ENCODE results near the gene SRGAP3. TPM values are rescaled to one million over a fixed set of nuclear protein-coding genes. Genes with fewer than 3 reads are reported as not detected.

SRGAP3 gene
- total RNA-seq, 2 experiments from 2014 or later, result 2.2 to 3.5 TPM

DNA sequence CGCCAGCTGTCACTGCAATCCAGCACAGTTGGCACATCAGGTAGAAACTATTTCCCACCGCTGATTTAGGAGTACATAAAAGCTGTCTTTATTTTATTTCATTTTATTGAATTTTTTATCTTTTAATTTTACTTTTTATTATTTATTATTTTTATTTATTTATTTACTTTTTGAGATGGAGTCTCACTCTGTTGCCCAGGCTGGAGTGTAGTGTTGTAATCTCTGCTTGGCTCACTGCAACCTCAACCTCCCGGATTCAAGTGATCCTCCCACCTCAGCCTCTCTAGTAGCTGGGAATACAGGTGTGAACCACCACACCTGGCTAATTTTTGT, 31.0 kb downstream of the SRGAP3 start:
- POLR2A ChIA-PET, result no interaction called here
- Mint-ChIP-seq H3K36me3 (no peaks in the 10 kb centered on the region), H3K27ac (no peak overlapping the region), H3K4me1 (ENCODE audit: low read depth) (no peaks in the 10 kb centered on the region), H3K27me3 (no peaks in the 10 kb centered on the region), H3K4me3 (no peak overlapping the region), H3K9me3 (no peaks in the 10 kb centered on the region)
- DNase-seq, result no peak
- intact Hi-C loops (cut with micrococcal nuclease), result no loop called here
- CTCF ChIA-PET, result no interaction called here

DNA sequence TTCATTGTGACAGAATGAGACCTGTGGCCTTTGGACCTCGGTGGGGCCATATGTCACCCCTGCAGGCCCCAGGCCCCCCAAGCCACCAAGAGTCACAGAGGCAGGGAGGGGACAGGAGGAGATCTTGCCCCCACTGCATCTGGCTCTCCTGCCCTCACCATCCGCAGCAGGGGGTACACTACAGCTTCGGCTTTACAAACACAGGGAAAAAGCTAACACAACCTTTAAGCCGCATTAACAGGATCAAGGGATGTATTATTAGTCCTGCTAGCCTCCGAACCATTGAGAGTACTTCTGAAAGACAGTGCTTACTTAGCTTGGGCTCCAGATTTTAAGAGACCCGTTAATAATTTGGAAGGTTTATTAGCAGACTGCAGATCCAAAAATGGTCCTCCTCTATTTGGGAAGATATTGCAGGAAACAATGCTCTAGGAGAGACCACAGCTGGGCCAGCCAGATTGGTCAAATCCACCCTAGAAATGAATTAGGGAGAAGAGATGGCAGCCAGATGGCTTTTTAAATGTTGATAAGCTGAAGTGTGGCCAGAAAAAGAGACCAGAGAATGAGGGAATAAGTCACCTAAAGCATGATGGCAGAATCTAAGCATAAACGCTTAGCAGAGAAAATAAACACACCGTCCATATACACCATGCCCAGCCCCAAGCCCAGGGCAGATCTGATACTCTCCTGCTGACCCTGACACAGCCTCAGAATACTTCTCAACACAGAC, 31.5 kb downstream of the SRGAP3 start:
- intact Hi-C loops (cut with micrococcal nuclease), result no loop called here
- Mint-ChIP-seq H3K4me3 (no peak overlapping the region), H3K27me3 (no peaks in the 10 kb centered on the region), H3K27ac (no peak overlapping the region), H3K36me3 (no peaks in the 10 kb centered on the region), H3K9me3 (no peaks in the 10 kb centered on the region), H3K4me1 (ENCODE audit: low read depth) (no peaks in the 10 kb centered on the region)
- CTCF ChIA-PET, result no interaction called here
- POLR2A ChIA-PET, result no interaction called here
- DNase-seq, result no peak

DNA sequence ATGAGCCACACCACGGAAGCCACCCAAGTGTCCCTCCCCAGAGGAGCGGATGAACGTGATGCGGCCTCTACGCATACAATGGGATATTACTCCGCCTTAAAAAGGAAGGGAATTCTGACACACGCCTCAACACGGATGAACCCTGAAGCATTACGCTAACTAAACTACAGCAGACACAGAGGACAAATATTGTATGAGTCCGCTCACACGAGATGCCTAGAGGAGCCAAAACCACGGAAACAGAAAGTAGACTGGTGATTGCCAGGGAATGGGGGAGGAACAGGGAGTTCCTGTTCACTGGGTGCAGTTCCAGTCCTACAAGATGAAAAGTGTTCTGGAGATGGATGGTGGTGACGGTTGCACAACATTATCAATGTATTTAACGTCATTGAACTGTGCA, 32.7 kb downstream of the SRGAP3 start:
- ChIA-PET CTCF (no interaction called here), POLR2A (no interaction called here)
- Mint-ChIP-seq H3K36me3 (no peaks in the 10 kb centered on the region), H3K27ac (no peak overlapping the region), H3K9me3 (no peaks in the 10 kb centered on the region), H3K27me3 (no peaks in the 10 kb centered on the region), H3K4me1 (ENCODE audit: low read depth) (no peaks in the 10 kb centered on the region), H3K4me3 (no peak overlapping the region)
- DNase-seq, result no peak
- intact Hi-C loops (cut with micrococcal nuclease), result no loop called here

DNA sequence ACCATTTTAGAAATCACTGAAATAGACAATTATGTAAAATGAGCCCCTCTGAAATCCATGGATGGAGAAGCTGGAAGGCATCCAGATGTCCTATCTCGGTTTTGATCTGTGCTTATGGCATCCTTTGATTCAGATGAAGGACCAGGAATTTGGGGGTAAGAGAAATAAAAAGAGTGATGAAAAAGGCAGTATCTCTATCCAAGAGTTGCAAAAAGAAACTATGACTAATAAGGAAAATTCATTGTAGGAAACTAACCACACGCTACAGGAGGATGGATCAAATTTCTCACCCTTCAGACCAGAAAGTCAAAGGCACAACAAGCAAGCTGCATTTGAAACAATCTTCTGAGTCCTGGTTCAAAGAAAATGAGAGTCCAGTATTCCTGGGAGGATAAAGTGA, 34.8 kb downstream of the SRGAP3 start:
- H3K9me3 Mint-ChIP-seq, result no peaks in the 10 kb centered on the region
- intact Hi-C loops (cut with micrococcal nuclease), result no loop called here
- ChIA-PET POLR2A (no interaction called here), CTCF (interaction anchor here (1.5 kb wide), 1 partner anchor 88 kb away, joined by 5 read pairs; no protein-coding TSS in a partner anchor)
- H3K4me1 Mint-ChIP-seq (ENCODE audit: low read depth), result no peaks in the 10 kb centered on the region
- no peak overlapping the region for H3K4me3 Mint-ChIP-seq
- no peak for DNase-seq
- H3K27me3 Mint-ChIP-seq, result no peaks in the 10 kb centered on the region
- no peak overlapping the region for H3K27ac Mint-ChIP-seq
- no peaks in the 10 kb centered on the region for H3K36me3 Mint-ChIP-seq

DNA sequence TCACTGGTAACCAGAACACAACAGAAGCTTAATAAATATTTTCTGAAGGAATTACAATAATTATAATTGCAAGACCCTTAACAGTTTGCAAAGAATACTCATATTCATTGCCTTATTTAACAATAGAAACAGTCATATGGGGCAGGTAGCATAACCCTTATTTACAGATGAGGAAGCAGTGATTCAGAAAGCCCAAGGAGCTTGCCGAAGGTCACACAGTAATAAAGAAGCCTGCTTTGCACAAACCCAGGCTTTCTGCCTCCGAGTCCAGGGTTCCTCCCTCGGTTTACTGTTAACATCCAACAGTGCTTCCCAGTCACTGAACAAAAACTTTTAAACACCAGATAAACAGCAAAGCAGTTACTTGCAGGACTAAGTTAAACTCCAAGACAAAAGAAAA, 35.3 kb downstream of the SRGAP3 start:
- ChIA-PET CTCF (interaction anchor here (1.5 kb wide), 1 partner anchor 89 kb away, joined by 5 read pairs; no protein-coding TSS in a partner anchor), POLR2A (no interaction called here)
- Mint-ChIP-seq H3K4me1 (ENCODE audit: low read depth) (no peaks in the 10 kb centered on the region), H3K36me3 (no peaks in the 10 kb centered on the region), H3K27ac (no peak overlapping the region), H3K4me3 (no peak overlapping the region), H3K9me3 (no peaks in the 10 kb centered on the region), H3K27me3 (no peaks in the 10 kb centered on the region)
- intact Hi-C loops (cut with micrococcal nuclease), result no loop called here
- DNase-seq, result no peak

DNA sequence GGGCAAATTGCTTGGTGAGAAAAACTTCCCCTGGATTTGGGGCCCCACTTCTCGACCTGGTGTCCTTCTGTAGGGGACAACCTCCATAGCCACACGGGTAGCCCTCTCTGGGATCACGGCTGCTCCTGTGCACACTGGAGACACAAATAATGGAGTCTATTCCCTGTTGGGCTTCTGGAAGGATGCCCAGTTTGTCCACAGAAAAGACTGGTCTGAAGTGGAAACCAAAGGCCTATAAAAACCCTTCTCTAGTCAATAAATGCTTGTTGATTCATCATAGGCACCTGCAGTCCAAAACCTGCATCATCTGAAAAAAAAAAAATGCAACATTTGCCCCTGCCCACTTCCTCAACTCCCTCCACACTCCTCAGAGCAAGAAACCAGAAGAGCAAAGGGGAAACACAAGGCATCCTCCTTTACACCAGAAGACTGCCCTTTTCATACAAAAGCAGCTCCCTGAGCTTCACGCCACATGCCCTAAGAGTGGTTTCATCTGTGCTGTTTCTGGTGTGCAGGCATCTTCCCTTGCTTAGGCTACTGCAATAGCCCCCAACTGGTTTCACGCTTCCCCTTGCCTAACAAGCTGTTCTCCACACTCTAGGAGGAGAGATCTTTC, 36.3 kb downstream of the SRGAP3 start:
- H3K9me3 Mint-ChIP-seq, result no peaks in the 10 kb centered on the region
- H3K4me1 Mint-ChIP-seq (ENCODE audit: low read depth), result no peaks in the 10 kb centered on the region
- no peak overlapping the region for H3K4me3 Mint-ChIP-seq
- ChIA-PET CTCF (no interaction called here), POLR2A (no interaction called here)
- H3K27me3 Mint-ChIP-seq, result no peaks in the 10 kb centered on the region
- no peak overlapping the region for H3K27ac Mint-ChIP-seq
- no peak for DNase-seq
- no peaks in the 10 kb centered on the region for H3K36me3 Mint-ChIP-seq
- intact Hi-C loops (cut with micrococcal nuclease), result no loop called here

DNA sequence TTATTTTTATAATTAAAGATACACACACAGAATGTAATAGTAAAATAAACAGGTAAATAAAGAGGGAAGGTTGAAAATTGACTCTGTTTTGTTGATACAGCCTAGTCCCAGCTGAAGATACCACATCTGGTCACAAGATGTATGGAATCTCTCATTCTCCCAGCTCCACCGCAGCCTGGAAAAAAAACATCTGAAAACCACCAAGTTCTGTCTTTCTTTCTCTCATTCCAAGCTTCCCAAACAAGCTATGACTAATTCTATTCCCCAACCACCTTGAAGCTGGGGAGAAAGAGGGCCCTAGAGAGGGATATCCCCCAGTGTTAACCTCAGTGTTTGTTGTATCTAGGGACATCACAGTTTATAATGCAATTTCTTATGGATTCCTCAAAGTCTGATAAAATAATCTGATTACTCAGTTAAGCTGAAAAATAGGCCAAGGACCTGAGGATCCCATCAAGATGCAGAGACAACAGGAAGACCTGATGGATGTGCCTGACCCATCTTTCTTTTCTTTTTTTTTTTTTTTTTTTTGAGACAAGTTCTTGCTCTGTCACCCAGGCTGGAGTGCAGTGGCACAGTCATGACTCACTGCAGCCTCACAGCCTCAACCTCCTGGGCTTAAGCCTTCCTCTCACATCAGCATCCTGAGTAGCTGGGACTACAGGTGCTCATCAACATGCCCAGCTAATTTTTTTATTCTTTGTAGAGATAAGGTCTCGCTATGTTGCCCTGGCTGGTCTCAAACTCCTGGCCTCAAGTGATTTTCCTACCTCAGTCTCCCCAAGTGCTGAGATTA, 38.1 kb downstream of the SRGAP3 start:
- no peaks in the 10 kb centered on the region for H3K9me3 Mint-ChIP-seq
- CTCF ChIA-PET, result interaction anchor here (0.8 to 1.0 kb wide), 3 partner anchors 17 to 91 kb away, joined by 3 read pairs; partner anchors contain the start of gene SRGAP3
- intact Hi-C loops (cut with micrococcal nuclease), result loop anchor here (1.0 kb wide), 1 partner anchor 43 kb away; no protein-coding TSS in a partner anchor
- no peak overlapping the region for H3K27ac Mint-ChIP-seq
- H3K27me3 Mint-ChIP-seq, result no peaks in the 10 kb centered on the region
- DNase-seq, result no peak
- no peak overlapping the region for H3K4me3 Mint-ChIP-seq
- no peaks in the 10 kb centered on the region for H3K36me3 Mint-ChIP-seq
- POLR2A ChIA-PET, result no interaction called here
- no peaks in the 10 kb centered on the region for H3K4me1 Mint-ChIP-seq (ENCODE audit: low read depth)

DNA sequence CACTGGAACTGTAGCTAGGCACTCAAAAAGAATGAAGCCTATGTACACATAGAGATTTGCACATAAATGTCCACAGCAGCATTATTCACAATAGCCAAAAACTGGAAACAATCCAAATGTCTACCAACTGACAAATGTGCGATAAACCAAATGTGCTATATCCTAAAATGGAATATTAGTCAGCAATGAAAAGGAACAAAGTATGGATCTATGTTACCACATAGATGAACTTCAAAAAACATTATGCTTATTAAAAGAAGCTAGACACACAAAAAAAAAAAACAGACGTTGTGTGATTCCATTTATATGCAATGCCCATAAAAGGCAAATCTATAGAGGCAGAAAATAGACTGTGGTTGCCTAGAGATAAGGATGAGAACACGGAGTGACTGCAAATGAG, 39.7 kb downstream of the SRGAP3 start:
- Mint-ChIP-seq H3K4me1 (ENCODE audit: low read depth) (no peaks in the 10 kb centered on the region), H3K27me3 (no peaks in the 10 kb centered on the region), H3K36me3 (no peaks in the 10 kb centered on the region), H3K4me3 (no peak overlapping the region), H3K9me3 (no peaks in the 10 kb centered on the region), H3K27ac (no peak overlapping the region)
- intact Hi-C loops (cut with micrococcal nuclease), result no loop called here
- no peak for DNase-seq
- CTCF ChIA-PET, result no interaction called here
- POLR2A ChIA-PET, result no interaction called here

DNA sequence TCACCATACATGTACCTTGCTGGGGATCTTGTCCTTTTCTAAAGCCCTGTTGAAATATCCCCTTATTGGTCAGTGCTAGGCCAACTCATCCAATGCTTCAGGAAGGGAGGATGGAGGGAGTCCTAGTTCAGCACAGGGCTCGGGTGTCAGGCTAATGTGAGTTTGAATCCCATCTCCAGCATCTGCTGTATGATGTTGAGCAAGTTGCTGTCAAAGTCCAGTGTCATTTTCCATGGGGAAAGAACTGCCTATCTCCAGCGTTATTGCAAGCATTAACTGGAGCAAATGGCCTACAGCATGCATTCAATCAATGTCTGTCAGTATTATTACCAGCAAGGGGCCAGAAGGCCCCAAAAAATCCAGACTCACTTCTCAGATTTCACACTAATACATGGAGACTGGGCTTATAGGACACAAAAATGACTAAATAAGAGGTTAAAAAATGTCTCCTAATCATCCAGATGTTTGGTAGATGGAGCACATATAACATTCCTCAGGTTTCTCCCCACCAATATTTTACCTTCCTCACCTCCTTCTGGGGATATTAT, 40.8 kb downstream of the SRGAP3 start:
- intact Hi-C loops (cut with micrococcal nuclease), result no loop called here
- ChIA-PET CTCF (no interaction called here), POLR2A (no interaction called here)
- Mint-ChIP-seq H3K4me1 (ENCODE audit: low read depth) (no peaks in the 10 kb centered on the region), H3K27me3 (no peaks in the 10 kb centered on the region), H3K9me3 (no peaks in the 10 kb centered on the region), H3K36me3 (no peaks in the 10 kb centered on the region), H3K27ac (no peak overlapping the region), H3K4me3 (no peak overlapping the region)
- DNase-seq, result no peak

DNA sequence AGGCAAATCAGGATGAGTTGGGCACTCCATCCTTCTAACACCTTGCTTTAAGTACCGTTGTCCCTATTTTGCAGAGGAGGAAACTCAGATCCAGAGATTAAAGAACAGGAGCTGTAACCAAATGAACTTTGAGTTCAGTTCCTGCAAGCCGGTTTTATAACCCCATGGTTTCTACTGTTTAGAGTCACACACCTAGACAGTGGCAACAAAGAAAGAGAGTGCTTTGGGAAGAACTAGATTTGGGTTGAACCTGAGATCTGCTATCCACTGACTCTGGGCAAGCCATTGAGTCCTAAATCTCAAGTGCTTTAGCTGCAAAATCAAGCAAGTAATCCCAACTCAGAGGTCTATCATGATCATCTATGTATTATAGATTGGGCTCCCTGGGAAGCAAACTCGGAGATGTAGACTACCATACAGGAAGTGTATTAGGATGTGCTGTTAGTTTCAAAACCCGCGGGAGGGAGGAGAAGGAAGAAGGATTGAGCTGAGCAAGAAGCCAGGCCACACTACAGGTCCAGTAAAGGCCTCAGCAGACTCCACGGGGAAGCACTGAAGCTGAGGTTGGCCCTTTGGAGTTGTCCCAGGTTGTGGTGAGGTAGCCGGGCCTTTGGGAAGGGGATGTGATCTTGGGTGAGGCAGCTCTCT, 42.2 kb downstream of the SRGAP3 start:
- H3K4me1 Mint-ChIP-seq (ENCODE audit: low read depth), result no peaks in the 10 kb centered on the region

DNA sequence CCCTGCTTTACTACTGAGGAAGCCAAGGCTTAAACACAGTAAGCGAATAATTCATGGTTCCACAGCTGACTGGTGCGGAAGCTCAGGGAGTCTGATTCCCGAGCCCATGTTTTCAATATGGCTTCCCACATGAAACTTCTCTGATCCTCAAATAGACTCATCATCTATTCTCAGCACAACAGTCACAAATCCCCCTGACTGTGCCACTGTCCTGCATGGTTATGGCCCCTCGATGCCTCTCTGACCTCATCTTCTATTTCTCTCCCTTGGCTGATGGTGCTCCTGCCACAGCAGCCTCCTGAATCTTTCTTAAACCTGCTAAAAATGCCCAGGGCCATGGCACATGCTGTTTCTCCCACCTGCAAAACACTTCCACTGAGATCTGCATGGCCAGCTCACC, 43.2 kb downstream of the SRGAP3 start:
- no peak overlapping the region for H3K4me3 Mint-ChIP-seq
- no peaks in the 10 kb centered on the region for H3K9me3 Mint-ChIP-seq
- CTCF ChIA-PET, result no interaction called here
- intact Hi-C loops (cut with micrococcal nuclease), result no loop called here
- H3K36me3 Mint-ChIP-seq, result no peaks in the 10 kb centered on the region
- no peaks in the 10 kb centered on the region for H3K4me1 Mint-ChIP-seq (ENCODE audit: low read depth)
- H3K27ac Mint-ChIP-seq, result no peak overlapping the region
- POLR2A ChIA-PET, result no interaction called here
- H3K27me3 Mint-ChIP-seq, result no peaks in the 10 kb centered on the region
- DNase-seq, result no peak

More for the DNA sequence above, 42.2 kb downstream of the SRGAP3 start:
- DNase-seq, result no peak
- ChIA-PET POLR2A (no interaction called here), CTCF (no interaction called here)
- Mint-ChIP-seq H3K27ac (no peak overlapping the region), H3K27me3 (no peaks in the 10 kb centered on the region), H3K36me3 (no peaks in the 10 kb centered on the region), H3K9me3 (no peaks in the 10 kb centered on the region), H3K4me3 (no peak overlapping the region)
- intact Hi-C loops (cut with micrococcal nuclease), result no loop called here

DNA sequence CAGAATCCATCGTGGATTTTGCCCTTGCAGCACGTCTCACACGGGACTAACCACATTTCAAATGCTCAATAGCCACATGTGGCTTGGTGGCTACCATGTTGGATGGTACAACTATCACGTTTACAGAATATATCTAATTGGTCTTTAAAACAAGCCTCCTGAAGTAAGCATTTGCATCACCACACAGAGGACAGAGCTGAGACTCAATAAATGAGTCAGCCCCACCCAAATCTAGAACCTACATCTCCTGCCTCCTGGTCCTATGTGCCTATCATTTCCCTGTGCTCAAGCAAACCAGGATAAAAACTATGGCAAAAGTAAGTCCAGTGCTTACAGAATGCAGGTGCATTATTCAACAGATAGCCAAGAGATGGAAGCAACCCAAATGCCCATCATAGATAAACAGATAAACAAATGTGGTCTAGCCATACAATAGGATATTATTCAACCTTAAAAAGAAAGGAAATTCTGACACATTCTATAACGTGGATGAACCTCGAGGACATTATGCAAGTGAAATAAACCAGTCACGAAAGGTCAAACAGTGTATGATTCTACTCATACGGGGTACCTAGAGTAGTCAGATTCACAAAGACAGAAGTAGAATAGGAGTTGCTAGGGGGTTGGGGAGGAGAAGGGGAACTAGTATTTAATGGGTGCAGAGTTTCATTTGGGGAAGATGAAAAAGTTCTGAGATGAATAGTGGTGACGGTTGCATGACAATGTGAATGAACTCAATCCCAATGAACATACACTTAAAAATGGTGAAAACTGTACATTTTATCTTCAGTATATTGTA, 43.9 kb downstream of the SRGAP3 start:
- no peaks in the 10 kb centered on the region for H3K4me1 Mint-ChIP-seq (ENCODE audit: low read depth)
- no peak overlapping the region for H3K27ac Mint-ChIP-seq
- no peaks in the 10 kb centered on the region for H3K36me3 Mint-ChIP-seq
- no peak for DNase-seq
- H3K27me3 Mint-ChIP-seq, result no peaks in the 10 kb centered on the region
- intact Hi-C loops (cut with micrococcal nuclease), result no loop called here
- H3K9me3 Mint-ChIP-seq, result no peaks in the 10 kb centered on the region
- H3K4me3 Mint-ChIP-seq, result no peak overlapping the region
- CTCF ChIA-PET, result no interaction called here
- POLR2A ChIA-PET, result no interaction called here
